ENCODE measurements around the gene CARD11.

GRCh38 chr7:2860627-2861133 lies 183.0 kb downstream of the CARD11 start:
- TF ChIP-seq CTCF (conservative IDR thresholded peaks at IDR 0.05; ENCODE audit: low read depth in 2 of 2) (no peak), EZH2phosphoT487 (IDR thresholded peaks at IDR 0.05; ENCODE audit: unreplicated experiment) (no peak), POLR2AphosphoS5 (IDR thresholded peaks at IDR 0.05; ENCODE audit: low read depth) (no peak), ETS1 (IDR thresholded peaks at IDR 0.05) (no peak), ZNF462 (CRISPR knock-in tag; IDR thresholded peaks at IDR 0.05) (no peak), ZNF331 (CRISPR knock-in tag; IDR thresholded peaks at IDR 0.05; ENCODE audit: low read depth) (no peak), EZH2 (IDR thresholded peaks at IDR 0.05; ENCODE audit: low read depth, unreplicated experiment) (no peak), STAT1 (IDR thresholded peaks at IDR 0.05; ENCODE audit: unreplicated experiment) (no peak), NANOG (IDR thresholded peaks at IDR 0.05; ENCODE audit: borderline replicate concordance) (no peak), CREB1 (CRISPR knock-in tag; IDR thresholded peaks at IDR 0.05; ENCODE audit: low read depth) (no peak)
- TF ChIP-seq, protein P1, sequence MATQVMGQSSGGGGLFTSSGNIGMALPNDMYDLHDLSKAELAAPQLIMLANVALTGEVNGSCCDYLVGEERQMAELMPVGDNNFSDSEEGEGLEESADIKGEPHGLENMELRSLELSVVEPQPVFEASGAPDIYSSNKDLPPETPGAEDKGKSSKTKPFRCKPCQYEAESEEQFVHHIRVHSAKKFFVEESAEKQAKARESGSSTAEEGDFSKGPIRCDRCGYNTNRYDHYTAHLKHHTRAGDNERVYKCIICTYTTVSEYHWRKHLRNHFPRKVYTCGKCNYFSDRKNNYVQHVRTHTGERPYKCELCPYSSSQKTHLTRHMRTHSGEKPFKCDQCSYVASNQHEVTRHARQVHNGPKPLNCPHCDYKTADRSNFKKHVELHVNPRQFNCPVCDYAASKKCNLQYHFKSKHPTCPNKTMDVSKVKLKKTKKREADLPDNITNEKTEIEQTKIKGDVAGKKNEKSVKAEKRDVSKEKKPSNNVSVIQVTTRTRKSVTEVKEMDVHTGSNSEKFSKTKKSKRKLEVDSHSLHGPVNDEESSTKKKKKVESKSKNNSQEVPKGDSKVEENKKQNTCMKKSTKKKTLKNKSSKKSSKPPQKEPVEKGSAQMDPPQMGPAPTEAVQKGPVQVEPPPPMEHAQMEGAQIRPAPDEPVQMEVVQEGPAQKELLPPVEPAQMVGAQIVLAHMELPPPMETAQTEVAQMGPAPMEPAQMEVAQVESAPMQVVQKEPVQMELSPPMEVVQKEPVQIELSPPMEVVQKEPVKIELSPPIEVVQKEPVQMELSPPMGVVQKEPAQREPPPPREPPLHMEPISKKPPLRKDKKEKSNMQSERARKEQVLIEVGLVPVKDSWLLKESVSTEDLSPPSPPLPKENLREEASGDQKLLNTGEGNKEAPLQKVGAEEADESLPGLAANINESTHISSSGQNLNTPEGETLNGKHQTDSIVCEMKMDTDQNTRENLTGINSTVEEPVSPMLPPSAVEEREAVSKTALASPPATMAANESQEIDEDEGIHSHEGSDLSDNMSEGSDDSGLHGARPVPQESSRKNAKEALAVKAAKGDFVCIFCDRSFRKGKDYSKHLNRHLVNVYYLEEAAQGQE (IDR thresholded peaks at IDR 0.05; ENCODE audit: unreplicated experiment): no peak
